Hepatocyte (in vitro differentiated cells): ENCODE measurements around the gene AFTPH.

Experiments
- CTCF ChIP-seq: fragments of 200-600 bp; sonication (generic); IDR thresholded peaks from 2 replicates; pipeline ENCODE4 v1.5.1; 2016; ENCODE audit warnings: antibody characterized with exemption, mild to moderate bottlenecking; ENCODE audit not compliant: poor library complexity
- EZH2 ChIP-seq: fragments of 200-600 bp; sonication (generic); IDR thresholded peaks from 2 replicates; pipeline ENCODE4 v1.6.1; 2016; ENCODE audit warnings: antibody characterized with exemption, mild to moderate bottlenecking, borderline replicate concordance
- EZH2phosphoT487 ChIP-seq: fragments of 200-600 bp; sonication (generic); IDR thresholded peaks from one replicate; pipeline ENCODE4 v1.6.1; 2018; ENCODE audit warnings: antibody characterized with exemption, mild to moderate bottlenecking, low read depth, moderate library complexity; ENCODE audit not compliant: unreplicated experiment, severe bottlenecking

GRCh38 chr2:64593035-64593655 lies 69.0 kb downstream of the AFTPH start:
- TF ChIP-seq CTCF (no peak), EZH2 (no peak), EZH2phosphoT487 (no peak)
